Activated T-helper 1 cell treated with anti-CD3 and anti-CD28 coated beads, Interleukin-2, amount 50 U/mL, for 16 hours (primary cell): ENCODE data around the gene GPATCH4.
"Not testable (repeated sequence)": the region's sequence is repeated elsewhere in the genome, so short reads cannot be mapped to it uniquely, and the experiment has no call there.

Source experiments
- DNase-seq, 2 donors: peaks; one replicate each; pipeline ENCODE4 v3.0.0-alpha.2; 2020; ENCODE audit warnings: low read depth in 1 of 2, low spot score in 1 of 2

GPATCH4 gene

GRCh38 chr1:156598731-156599432 is 2.4 kb downstream of the GPATCH4 start:
- no peak for DNase-seq

- DNase-seq = no peak
These were observed 3.2 kb downstream of the GPATCH4 start for GRCh38 chr1:156598125-156598524.

- no peak for DNase-seq
These were observed 4.9 kb downstream of the GPATCH4 start for GRCh38 chr1:156596426-156596825.

DNA sequence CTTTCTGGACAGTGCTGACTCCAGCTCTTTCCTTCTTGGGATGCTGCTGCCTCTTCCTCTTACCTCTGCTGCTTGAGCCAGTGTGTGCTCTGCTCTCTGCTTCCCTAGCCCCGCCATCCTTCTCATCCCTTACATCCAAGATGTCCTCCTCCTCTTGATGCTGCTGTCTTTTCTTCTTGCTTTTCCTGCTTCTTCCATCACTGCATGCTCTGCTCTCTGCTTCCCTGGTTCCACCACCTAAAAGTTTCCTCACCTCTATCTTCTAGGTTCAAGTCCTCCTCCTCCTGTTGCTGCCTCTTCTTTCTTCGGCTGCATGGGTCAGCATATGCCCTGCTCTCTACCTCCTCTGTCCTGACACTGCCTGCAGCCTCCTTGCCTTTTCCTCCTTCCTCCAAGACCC is 6.3 kb downstream of the GPATCH4 start:
- no peak for DNase-seq

GRCh38 chr1:156594190-156594589 is 7.1 kb downstream of the GPATCH4 start:
- no peak for DNase-seq

GRCh38 chr1:156593661-156593989 is 7.7 kb downstream of the GPATCH4 start:
- no peak for DNase-seq

- DNase-seq = no peak
These were observed 8.2 kb downstream of the GPATCH4 start for GRCh38 chr1:156592910-156593660.

GRCh38 chr1:156592158-156592909 is 8.9 kb downstream of the GPATCH4 start:
- DNase-seq = no peak

DNA sequence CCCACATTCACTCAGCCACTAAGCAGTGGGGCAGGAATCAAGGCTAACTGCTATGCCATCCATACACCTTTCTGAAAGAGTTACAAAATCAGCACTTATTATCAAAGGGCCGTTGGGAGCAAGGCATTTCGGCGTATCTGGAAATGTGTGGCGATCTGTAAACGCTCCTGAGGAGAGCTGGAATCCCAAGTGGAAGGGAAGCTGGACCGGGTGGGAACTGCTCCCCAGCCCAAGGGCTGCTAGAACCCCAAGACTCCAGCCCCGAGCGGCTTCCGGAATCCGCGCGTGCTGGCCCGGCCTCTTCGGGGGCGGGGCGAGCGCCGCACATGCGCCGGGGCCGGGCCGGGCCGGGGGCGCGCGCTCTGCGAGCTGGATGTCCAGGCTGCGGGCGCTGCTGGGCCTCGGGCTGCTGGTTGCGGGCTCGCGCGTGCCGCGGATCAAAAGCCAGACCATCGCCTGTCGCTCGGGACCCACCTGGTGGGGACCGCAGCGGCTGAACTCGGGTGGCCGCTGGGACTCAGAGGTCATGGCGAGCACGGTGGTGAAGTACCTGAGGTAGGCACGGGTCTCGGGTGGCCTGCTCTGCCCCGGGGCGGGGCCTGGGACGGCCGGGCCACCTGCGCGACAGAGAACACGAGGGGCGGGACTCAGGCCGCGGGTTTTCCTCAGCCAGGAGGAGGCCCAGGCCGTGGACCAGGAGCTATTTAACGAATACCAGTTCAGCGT is 9.7 kb downstream of the GPATCH4 start, which contains the start of gene NAXE:
Gene NAXE (plus strand): TSS at position 345 of the 726 bp plus-strand sequence. CDS start 29 bp downstream, at position 374.
- peak; percentile 33 to 55 for DNase-seq

GRCh38 chr1:156591181-156591431 is 10.2 kb downstream of the GPATCH4 start:
- no peak for DNase-seq

DNA sequence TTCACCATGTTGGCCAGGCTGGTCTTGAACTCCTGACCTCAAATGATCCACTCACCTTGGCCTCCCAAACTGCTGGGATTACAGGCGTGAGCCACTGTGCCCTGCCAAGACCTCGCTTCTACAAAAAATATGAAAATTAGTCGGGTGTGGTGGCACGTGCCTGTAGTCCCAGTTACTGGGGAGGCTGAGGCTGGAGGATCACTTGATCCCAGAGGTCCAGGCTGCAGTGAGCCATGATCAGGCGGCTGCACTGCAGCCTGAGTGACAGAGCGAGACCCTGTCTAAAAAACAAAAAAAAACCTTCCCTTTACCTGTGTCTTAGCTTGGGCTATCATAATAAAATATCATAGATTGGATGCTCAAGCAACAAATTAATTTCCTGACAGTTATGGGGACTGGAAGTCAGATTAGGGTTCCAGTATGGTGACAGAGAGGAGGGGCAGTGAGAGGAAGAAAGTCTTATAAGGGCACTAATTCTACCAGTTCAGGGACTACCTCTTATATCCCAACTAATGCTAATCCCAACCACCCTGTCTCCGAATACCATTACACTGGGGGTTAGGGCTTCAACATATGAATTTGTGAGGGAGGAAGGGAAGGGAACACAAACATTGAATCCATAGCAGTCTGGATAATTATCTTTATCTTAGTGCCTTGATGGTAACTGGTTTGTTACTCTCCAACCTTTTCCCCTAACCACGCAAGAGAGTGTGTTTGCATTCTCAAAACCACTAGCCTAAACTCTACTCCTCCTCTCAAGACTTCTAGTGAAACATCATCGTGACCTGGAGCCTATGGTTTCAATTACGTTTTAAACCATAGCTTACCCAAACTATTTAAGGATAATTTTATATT is 10.7 kb downstream of the GPATCH4 start:
- no peak for DNase-seq

- no peak for DNase-seq
These were observed 11.7 kb downstream of the GPATCH4 start for GRCh38 chr1:156589546-156589945.

DNA sequence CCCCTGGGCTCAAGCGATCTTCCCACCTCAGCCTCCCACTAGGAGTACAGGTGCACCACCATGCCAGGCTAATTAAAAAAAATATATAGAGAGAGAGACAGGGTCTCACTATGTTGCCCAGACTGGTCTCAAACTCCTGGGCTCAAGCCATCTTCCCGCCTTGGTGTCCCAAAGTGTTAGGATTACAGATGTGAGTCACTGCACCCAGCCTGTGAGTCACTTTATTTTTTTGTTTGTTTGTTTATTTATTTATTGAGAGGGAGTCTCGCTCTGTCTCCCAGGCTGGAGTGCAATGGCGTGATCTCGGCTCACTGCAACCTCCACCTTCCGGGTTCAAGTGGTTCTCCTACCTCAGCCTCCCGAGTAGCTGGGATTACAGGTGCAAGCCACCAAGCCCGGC is 13.4 kb downstream of the GPATCH4 start:
- not testable (repeated sequence) for DNase-seq

DNA sequence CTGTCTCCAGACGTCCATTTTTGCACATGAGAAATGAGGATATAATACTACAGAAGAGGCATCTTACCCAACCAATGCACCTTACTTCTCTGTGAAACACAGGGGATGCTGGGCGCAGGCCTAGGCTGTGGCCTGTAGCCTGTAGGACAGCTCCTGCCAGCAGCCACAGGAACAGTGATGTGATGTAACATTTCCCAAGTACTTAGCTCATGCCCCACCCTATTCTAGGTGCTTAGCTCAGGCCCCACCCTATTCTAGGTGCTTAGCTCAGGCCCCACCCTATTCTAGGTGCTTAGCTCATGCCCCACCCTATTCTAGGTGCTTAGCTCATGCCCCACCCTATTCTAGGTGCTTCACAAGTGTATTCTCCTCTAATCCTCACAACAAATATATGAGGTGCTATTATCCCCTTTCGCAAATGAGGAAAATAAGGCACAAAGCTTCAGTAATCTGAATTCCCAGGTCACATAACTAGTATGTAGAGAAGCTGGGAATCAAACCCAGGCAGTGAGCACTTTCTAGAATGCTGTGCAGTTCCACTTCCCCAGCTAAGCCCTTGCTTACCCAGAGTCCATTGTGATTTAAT is 14.3 kb downstream of the GPATCH4 start:
- DNase-seq = no peak

DNA sequence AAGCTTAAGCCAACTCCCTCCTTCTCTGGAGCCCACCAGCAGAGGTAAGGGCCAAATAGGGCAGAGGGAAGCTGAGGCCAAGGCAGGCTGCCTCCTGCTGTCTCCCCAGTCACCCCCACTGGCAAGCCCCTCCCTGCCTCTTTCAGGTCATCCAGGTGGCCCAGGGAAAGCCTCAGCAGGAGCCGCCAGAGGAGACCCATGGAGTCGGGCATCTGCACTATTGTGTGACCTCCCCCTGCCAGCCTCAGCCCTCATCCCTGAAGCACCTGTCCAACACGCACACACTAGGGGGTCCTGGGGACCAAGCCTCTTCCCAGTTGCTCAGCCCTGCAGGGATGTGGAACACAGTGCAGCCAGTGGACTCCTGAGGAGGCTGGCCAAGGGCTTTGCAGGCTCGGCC is 15.0 kb downstream of the GPATCH4 start:
- no peak for DNase-seq

- DNase-seq = no peak
These were observed 16.5 kb downstream of the GPATCH4 start for GRCh38 chr1:156584813-156585212.

DNA sequence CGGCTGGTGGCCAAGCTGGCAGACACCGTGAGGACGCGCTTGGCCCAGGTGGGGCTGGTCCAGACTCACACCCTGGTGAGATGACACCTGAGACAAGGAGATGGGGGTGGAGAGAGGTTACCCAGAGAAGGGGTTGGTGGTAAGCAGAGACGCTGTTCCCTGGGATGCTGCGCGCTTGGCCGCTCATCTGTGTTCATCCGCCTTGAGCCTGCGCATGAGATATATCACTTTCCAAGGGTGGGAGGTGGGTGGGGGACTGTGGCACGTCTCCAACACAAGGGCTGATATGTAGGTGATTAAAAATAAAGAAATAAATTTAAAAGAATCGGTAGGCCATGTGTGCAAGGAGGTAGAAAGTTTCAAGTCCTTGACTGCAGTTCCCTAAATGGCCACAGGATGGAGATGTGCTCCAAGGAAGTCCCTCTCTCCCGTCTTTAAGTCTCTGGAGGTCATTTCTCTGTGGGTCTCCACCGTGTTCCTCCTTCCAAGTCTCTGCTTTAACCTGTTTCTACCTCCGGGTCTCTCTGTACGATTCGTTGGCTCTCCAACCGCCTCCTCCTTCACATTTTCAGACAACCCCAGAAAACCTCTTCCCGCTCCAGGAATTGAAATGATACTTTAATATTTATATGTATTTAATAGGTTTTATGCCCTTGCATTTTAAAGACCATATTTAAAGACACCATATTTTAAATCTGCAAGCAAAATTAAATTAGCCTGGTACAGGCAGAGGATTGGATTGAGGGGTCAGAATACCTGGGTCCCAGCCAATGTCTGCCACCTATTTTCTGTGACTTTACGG is 17.3 kb downstream of the GPATCH4 start:
- peak; percentile 37 to 43 for DNase-seq

DNA sequence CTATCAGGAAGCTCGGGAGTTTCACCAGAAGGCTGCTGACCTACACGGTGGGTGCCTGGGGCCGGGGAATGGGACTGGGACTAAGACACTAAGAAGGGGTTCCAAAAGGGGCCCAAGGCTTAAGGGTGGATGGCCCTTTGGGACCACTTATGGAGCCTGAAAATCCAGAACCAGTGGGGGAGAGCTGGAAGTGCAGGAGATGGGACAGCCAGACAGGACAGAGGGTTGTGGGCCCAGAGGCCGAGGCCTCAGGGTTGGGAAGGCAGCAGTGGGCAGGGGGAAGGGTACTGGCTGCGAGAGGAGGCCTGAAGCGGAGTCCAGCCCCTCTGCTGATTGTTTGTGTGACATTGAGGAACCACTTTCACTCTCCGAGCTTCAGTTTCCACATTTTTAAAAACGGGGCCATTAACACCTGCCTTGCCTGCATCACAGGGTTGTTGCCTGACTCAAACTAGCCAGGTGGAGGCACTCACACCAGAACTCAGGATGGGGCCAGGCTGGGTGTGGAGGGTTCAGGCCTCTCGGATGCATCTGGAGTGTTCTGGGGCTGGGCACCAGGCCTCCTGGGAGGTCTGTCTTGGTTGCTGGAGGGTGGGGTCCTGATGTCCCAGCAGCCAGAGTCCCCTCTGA is 18.8 kb downstream of the GPATCH4 start:
- no peak for DNase-seq
